Stimulated activated effector memory CD8-positive, alpha-beta T cell treated with anti-CD3 and anti-CD28 coated beads, Interleukin-12 subunit alpha, Interleukin-12 subunit beta, amount 100 ng/mL, for 72 hours (primary cell): ENCODE results near the gene HDAC10.

ENCODE experiments used
- ATAC-seq: fragments of 150-1000 bp; cut with Tn5 transposase; 2 replicates; pipeline ENCODE4 v1.10.0; 2021
- DNase-seq, 2 donors: peaks; one replicate each; pipeline ENCODE4 v3.0.0; 2021 to 2022; ENCODE audit warnings: low spot score in 2 of 2
- H3K27ac Mint-ChIP-seq: one replicate; pipeline ENCODE4 v1.8.0; 2022; ENCODE audit warnings: mild to moderate bottlenecking, mixed read lengths
- H3K36me3 Mint-ChIP-seq: one replicate; pipeline ENCODE4 v1.8.0; 2022; ENCODE audit warnings: mild to moderate bottlenecking, mixed read lengths
- H3K4me1 Mint-ChIP-seq: one replicate; pipeline ENCODE4 v1.8.0; 2022; ENCODE audit warnings: mixed read lengths
- H3K4me3 Mint-ChIP-seq: one replicate; pipeline ENCODE4 v1.8.0; 2022; ENCODE audit warnings: mild to moderate bottlenecking, mixed read lengths
- H3K9me3 Mint-ChIP-seq: one replicate; pipeline ENCODE4 v1.8.0; 2022; ENCODE audit warnings: mixed read lengths

HDAC10 gene

GRCh38 chr22:50256258-50256862, 5.3 kb upstream of the HDAC10 start:
- no peaks in the 10 kb centered on the region for H3K36me3 Mint-ChIP-seq
- no peak overlapping the region for H3K4me3 Mint-ChIP-seq
- H3K9me3 Mint-ChIP-seq = no peaks in the 10 kb centered on the region
- no peak for ATAC-seq
- no peaks in the 10 kb centered on the region for H3K4me1 Mint-ChIP-seq
- DNase-seq = no peak
- H3K27ac Mint-ChIP-seq = no peak overlapping the region

GRCh38 chr22:50255607-50256006, 4.5 kb upstream of the HDAC10 start:
- DNase-seq = no peak
- H3K36me3 Mint-ChIP-seq = no peaks in the 10 kb centered on the region
- no peak overlapping the region for H3K4me3 Mint-ChIP-seq
- no peaks in the 10 kb centered on the region for H3K4me1 Mint-ChIP-seq
- H3K9me3 Mint-ChIP-seq = no peaks in the 10 kb centered on the region
- no peak overlapping the region for H3K27ac Mint-ChIP-seq
- no peak for ATAC-seq

- no peaks in the 10 kb centered on the region for H3K36me3 Mint-ChIP-seq
- DNase-seq (no peak), ATAC-seq (no peak)
- H3K27ac Mint-ChIP-seq = no peak overlapping the region
- H3K9me3 Mint-ChIP-seq = no peaks in the 10 kb centered on the region
- peaks cover 4% of the 10 kb centered on the region for H3K4me1 Mint-ChIP-seq
- no peak overlapping the region for H3K4me3 Mint-ChIP-seq
Measured at GRCh38 chr22:50255099-50255498, 4.0 kb upstream of the HDAC10 start.

- ATAC-seq (no peak), DNase-seq (no peak)
- Mint-ChIP-seq H3K4me3 (no peak overlapping the region), H3K4me1 (peaks cover 6% of the 10 kb centered on the region), H3K9me3 (no peaks in the 10 kb centered on the region), H3K27ac (no peak overlapping the region), H3K36me3 (no peaks in the 10 kb centered on the region)
Measured at GRCh38 chr22:50253941-50254340, 2.9 kb upstream of the HDAC10 start.

- H3K27ac Mint-ChIP-seq = no peak overlapping the region
- ATAC-seq = no peak
- peaks cover 6% of the 10 kb centered on the region for H3K4me1 Mint-ChIP-seq
- DNase-seq = no peak
- no peak overlapping the region for H3K4me3 Mint-ChIP-seq
- no peaks in the 10 kb centered on the region for H3K36me3 Mint-ChIP-seq
- H3K9me3 Mint-ChIP-seq = no peaks in the 10 kb centered on the region
Measured at GRCh38 chr22:50253046-50253915, 2.2 kb upstream of the HDAC10 start.

GRCh38 chr22:50252082-50253045, 1.3 kb upstream of the HDAC10 start:
- H3K4me1 Mint-ChIP-seq = peaks cover 13% of the 10 kb centered on the region
- no peaks in the 10 kb centered on the region for H3K9me3 Mint-ChIP-seq
- no peak overlapping the region for H3K27ac Mint-ChIP-seq
- peak overlapping the region; percentile 73 for H3K4me3 Mint-ChIP-seq
- ATAC-seq (peak; percentile 67), DNase-seq (peak; percentile 46 to 80)
- H3K36me3 Mint-ChIP-seq = peaks cover 7% of the 10 kb centered on the region

- ATAC-seq (no peak), DNase-seq (no peak)
- Mint-ChIP-seq H3K27ac (no peak overlapping the region), H3K4me3 (peak overlapping the region; percentile 73), H3K36me3 (peaks cover 14% of the 10 kb centered on the region), H3K9me3 (no peaks in the 10 kb centered on the region), H3K4me1 (peaks cover 17% of the 10 kb centered on the region)
Measured at GRCh38 chr22:50251477-50252081, 514 bp upstream of the HDAC10 start.

- no peaks in the 10 kb centered on the region for H3K9me3 Mint-ChIP-seq
- H3K4me3 Mint-ChIP-seq = peak overlapping the region; percentile 73
- peaks cover 25% of the 10 kb centered on the region for H3K4me1 Mint-ChIP-seq
- DNase-seq (peak in 1 of 2 donors; percentile 55), ATAC-seq (no peak)
- H3K27ac Mint-ChIP-seq = no peak overlapping the region
- peaks cover 20% of the 10 kb centered on the region for H3K36me3 Mint-ChIP-seq
Measured at GRCh38 chr22:50250249-50250554, 863 bp downstream of the HDAC10 start.

- H3K36me3 Mint-ChIP-seq = peaks cover 26% of the 10 kb centered on the region
- no peak for ATAC-seq
- peaks cover 31% of the 10 kb centered on the region for H3K4me1 Mint-ChIP-seq
- no peak for DNase-seq
- H3K9me3 Mint-ChIP-seq = no peaks in the 10 kb centered on the region
- H3K27ac Mint-ChIP-seq = no peak overlapping the region
- H3K4me3 Mint-ChIP-seq = peak overlapping the region; percentile 73
Measured at GRCh38 chr22:50249341-50250248, 1.5 kb downstream of the HDAC10 start.

- H3K4me3 Mint-ChIP-seq = peak overlapping the region; percentile 96
- H3K36me3 Mint-ChIP-seq = peaks cover 36% of the 10 kb centered on the region
- H3K27ac Mint-ChIP-seq = peak overlapping the region; percentile 87
- H3K9me3 Mint-ChIP-seq = no peaks in the 10 kb centered on the region
- DNase-seq (no peak), ATAC-seq (no peak)
- H3K4me1 Mint-ChIP-seq = peaks cover 31% of the 10 kb centered on the region
Measured at GRCh38 chr22:50248196-50249081, 2.6 kb downstream of the HDAC10 start.

- H3K4me1 Mint-ChIP-seq = peaks cover 31% of the 10 kb centered on the region
- no peaks in the 10 kb centered on the region for H3K9me3 Mint-ChIP-seq
- H3K36me3 Mint-ChIP-seq = peaks cover 43% of the 10 kb centered on the region
- ATAC-seq (peak; percentile 17), DNase-seq (peak in 1 of 2 donors; percentile 77)
- H3K27ac Mint-ChIP-seq = peak overlapping the region; percentile 87
- peak overlapping the region; percentile 96 for H3K4me3 Mint-ChIP-seq
Measured at GRCh38 chr22:50247748-50248147, 3.3 kb downstream of the HDAC10 start.

GRCh38 chr22:50246242-50247175, 4.6 kb downstream of the HDAC10 start:
- H3K9me3 Mint-ChIP-seq = no peaks in the 10 kb centered on the region
- peaks cover 35% of the 10 kb centered on the region for H3K4me1 Mint-ChIP-seq
- DNase-seq (no peak), ATAC-seq (no peak)
- peak overlapping the region; percentile 96 for H3K4me3 Mint-ChIP-seq
- peaks cover 43% of the 10 kb centered on the region for H3K36me3 Mint-ChIP-seq
- H3K27ac Mint-ChIP-seq = peak overlapping the region; percentile 87
